HCT116 (cell line): ENCODE results near the gene PPP1R12B.

Experiments
- CTCF ChIP-seq, 3 experiments: fragments of 200-600 bp in 1 of 3; sonication (generic) in 1 of 3; IDR thresholded peaks in 2 of 3; conservative IDR thresholded peaks in 1 of 3; 2 replicates each; pipeline ENCODE4 v1.5.1; 2012 to 2017; ENCODE audit warnings: low read depth in 2 of 3, low read length in 2 of 3, antibody characterized with exemption in 1 of 3, borderline replicate concordance in 1 of 3, control low read depth in 1 of 3, mild to moderate bottlenecking in 1 of 3, mixed read lengths in 1 of 3, mixed run types in 1 of 3, moderate library complexity in 1 of 3; ENCODE audit not compliant: insufficient read depth in 1 of 3
- EZH2 ChIP-seq: fragments of 200-600 bp; sonication (generic); IDR thresholded peaks from 2 replicates; pipeline ENCODE4 v1.6.1; 2017; ENCODE audit warnings: antibody characterized with exemption, mixed run types
- FOSL1 ChIP-seq: IDR thresholded peaks from 2 replicates; pipeline ENCODE4 v1.6.1; 2012; ENCODE audit warnings: low read depth
- POLR2A ChIP-seq: IDR thresholded peaks from 2 replicates; pipeline ENCODE4 v1.7.0; 2011; ENCODE audit warnings: borderline replicate concordance; ENCODE audit not compliant: insufficient read depth, insufficient read length; ENCODE audit errors: extremely low read depth
- SIN3A ChIP-seq: IDR thresholded peaks from 2 replicates; pipeline ENCODE4 v1.6.1; 2012; ENCODE audit warnings: low read depth
- SRF ChIP-seq: IDR thresholded peaks from 2 replicates; pipeline ENCODE4 v1.6.1; 2012; ENCODE audit warnings: low read depth
- ZBTB33 ChIP-seq: IDR thresholded peaks from 2 replicates; pipeline ENCODE4 v1.6.1; 2011; ENCODE audit warnings: mild to moderate bottlenecking, low read length, moderate library complexity; ENCODE audit not compliant: insufficient replicate concordance; ENCODE audit errors: extremely low read depth

GRCh38 chr1:202439308-202439707 lies 90.8 kb downstream of the PPP1R12B start:
- TF ChIP-seq CTCF (IDR thresholded peaks at IDR 0.05 in 2 of 3, conservative IDR thresholded peaks at IDR 0.05 in 1 of 3; ENCODE audit: borderline replicate concordance in 1 of 3, insufficient read depth in 1 of 3, low read depth in 2 of 3, low read length in 2 of 3) (no peak), POLR2A (no peak), ZBTB33 (no peak), SRF (no peak), EZH2 (no peak), SIN3A (no peak), FOSL1 (no peak)
